ENCODE data around the gene XAF1.

XAF1 gene

GRCh38 chr17:6775871-6776405 lies 20.1 kb downstream of the XAF1 start, which contains the start of gene FBXO39:
Gene FBXO39, plus strand, starts transcription at chr17:6776215. Its CDS starts 3,654 bp downstream, at chr17:6779869.
- H3K4me3 Mint-ChIP-seq: no peak within 1 kb of the TSS
- DNase-seq: no peak
- peaks cover 3% of the 10 kb centered on the region for H3K4me1 Mint-ChIP-seq (ENCODE audit: low read depth)
- H3K36me3 Mint-ChIP-seq (ENCODE audit: low read depth): peaks cover 39% of the 10 kb centered on the region
- no peak within 1 kb of the TSS for H3K27ac Mint-ChIP-seq
- H3K9me3 Mint-ChIP-seq: peaks cover 24% of the 10 kb centered on the region
- peaks cover 64% of the 10 kb centered on the region for H3K27me3 Mint-ChIP-seq

GRCh38 chr17:6779411-6779810 lies 23.6 kb downstream of the XAF1 start:
- peaks cover 3% of the 10 kb centered on the region for H3K4me1 Mint-ChIP-seq (ENCODE audit: low read depth)
- H3K36me3 Mint-ChIP-seq (ENCODE audit: low read depth): peaks cover 4% of the 10 kb centered on the region
- H3K4me3 Mint-ChIP-seq: no peak overlapping the region
- peaks cover 25% of the 10 kb centered on the region for H3K9me3 Mint-ChIP-seq
- peaks cover 86% of the 10 kb centered on the region for H3K27me3 Mint-ChIP-seq
- DNase-seq: no peak
- H3K27ac Mint-ChIP-seq: no peak overlapping the region

GRCh38 chr17:6780001-6780400 lies 24.2 kb downstream of the XAF1 start:
- H3K9me3 Mint-ChIP-seq: peaks cover 24% of the 10 kb centered on the region
- peaks cover 3% of the 10 kb centered on the region for H3K4me1 Mint-ChIP-seq (ENCODE audit: low read depth)
- H3K27ac Mint-ChIP-seq: no peak overlapping the region
- no peak overlapping the region for H3K4me3 Mint-ChIP-seq
- peaks cover under 1% of the 10 kb centered on the region for H3K36me3 Mint-ChIP-seq (ENCODE audit: low read depth)
- DNase-seq: no peak
- H3K27me3 Mint-ChIP-seq: peaks cover 83% of the 10 kb centered on the region

- DNase-seq: no peak
- H3K27ac Mint-ChIP-seq: no peak overlapping the region
- H3K4me3 Mint-ChIP-seq: no peak overlapping the region
- peaks cover 3% of the 10 kb centered on the region for H3K4me1 Mint-ChIP-seq (ENCODE audit: low read depth)
- H3K9me3 Mint-ChIP-seq: peaks cover 24% of the 10 kb centered on the region
- peaks cover 83% of the 10 kb centered on the region for H3K27me3 Mint-ChIP-seq
- H3K36me3 Mint-ChIP-seq (ENCODE audit: low read depth): no peaks in the 10 kb centered on the region
Measured at GRCh38 chr17:6780886-6781285, 25.0 kb downstream of the XAF1 start.

GRCh38 chr17:6782244-6782643 lies 26.4 kb downstream of the XAF1 start:
- peaks cover 25% of the 10 kb centered on the region for H3K9me3 Mint-ChIP-seq
- H3K27me3 Mint-ChIP-seq: peaks cover 83% of the 10 kb centered on the region
- H3K4me1 Mint-ChIP-seq (ENCODE audit: low read depth): no peaks in the 10 kb centered on the region
- DNase-seq: no peak
- no peaks in the 10 kb centered on the region for H3K36me3 Mint-ChIP-seq (ENCODE audit: low read depth)
- H3K4me3 Mint-ChIP-seq: no peak overlapping the region
- H3K27ac Mint-ChIP-seq: no peak overlapping the region

- peaks cover 24% of the 10 kb centered on the region for H3K9me3 Mint-ChIP-seq
- H3K27me3 Mint-ChIP-seq: peaks cover 71% of the 10 kb centered on the region
- H3K4me1 Mint-ChIP-seq (ENCODE audit: low read depth): no peaks in the 10 kb centered on the region
- no peak for DNase-seq
- no peak overlapping the region for H3K27ac Mint-ChIP-seq
- no peaks in the 10 kb centered on the region for H3K36me3 Mint-ChIP-seq (ENCODE audit: low read depth)
- no peak overlapping the region for H3K4me3 Mint-ChIP-seq
Measured at GRCh38 chr17:6786618-6787017, 30.8 kb downstream of the XAF1 start.

GRCh38 chr17:6787081-6787693 lies 31.3 kb downstream of the XAF1 start:
- Mint-ChIP-seq H3K27me3 (peaks cover 68% of the 10 kb centered on the region), H3K9me3 (peaks cover 19% of the 10 kb centered on the region), H3K4me3 (no peak overlapping the region), H3K4me1 (ENCODE audit: low read depth) (no peaks in the 10 kb centered on the region), H3K36me3 (ENCODE audit: low read depth) (no peaks in the 10 kb centered on the region), H3K27ac (no peak overlapping the region)
- DNase-seq: no peak

- Mint-ChIP-seq H3K36me3 (ENCODE audit: low read depth) (no peaks in the 10 kb centered on the region), H3K27me3 (peaks cover 64% of the 10 kb centered on the region), H3K4me3 (no peak overlapping the region)
Measured at GRCh38 chr17:6789146-6789545, 33.3 kb downstream of the XAF1 start.

GRCh38 chr17:6793748-6794493 lies 38.1 kb downstream of the XAF1 start:
- Mint-ChIP-seq H3K27ac (no peak overlapping the region), H3K4me3 (no peak overlapping the region), H3K27me3 (peaks cover 30% of the 10 kb centered on the region), H3K9me3 (no peaks in the 10 kb centered on the region), H3K36me3 (ENCODE audit: low read depth) (no peaks in the 10 kb centered on the region), H3K4me1 (ENCODE audit: low read depth) (peaks cover 5% of the 10 kb centered on the region)
- DNase-seq: no peak

More at GRCh38 chr17:6789146-6789545, 33.3 kb downstream of the XAF1 start:
- Mint-ChIP-seq H3K4me1 (ENCODE audit: low read depth) (peaks cover 5% of the 10 kb centered on the region), H3K9me3 (peaks cover 9% of the 10 kb centered on the region), H3K27ac (no peak overlapping the region)
- DNase-seq: no peak

- no peak overlapping the region for H3K4me3 Mint-ChIP-seq
- H3K9me3 Mint-ChIP-seq: no peaks in the 10 kb centered on the region
- peaks cover 15% of the 10 kb centered on the region for H3K27me3 Mint-ChIP-seq
- no peaks in the 10 kb centered on the region for H3K36me3 Mint-ChIP-seq (ENCODE audit: low read depth)
- no peak for DNase-seq
- no peak overlapping the region for H3K27ac Mint-ChIP-seq
- peaks cover 5% of the 10 kb centered on the region for H3K4me1 Mint-ChIP-seq (ENCODE audit: low read depth)
Measured at GRCh38 chr17:6796017-6796886, 40.4 kb downstream of the XAF1 start.

- DNase-seq: no peak
- Mint-ChIP-seq H3K36me3 (ENCODE audit: low read depth) (no peaks in the 10 kb centered on the region), H3K27me3 (peaks cover 12% of the 10 kb centered on the region)
Measured at GRCh38 chr17:6796887-6797490, 41.1 kb downstream of the XAF1 start.

GRCh38 chr17:6797718-6798351 lies 42.0 kb downstream of the XAF1 start:
- H3K4me3 Mint-ChIP-seq: no peak overlapping the region
- no peak overlapping the region for H3K27ac Mint-ChIP-seq
- no peaks in the 10 kb centered on the region for H3K9me3 Mint-ChIP-seq
- H3K27me3 Mint-ChIP-seq: peaks cover 6% of the 10 kb centered on the region
- DNase-seq: no peak
- H3K36me3 Mint-ChIP-seq (ENCODE audit: low read depth): no peaks in the 10 kb centered on the region
- H3K4me1 Mint-ChIP-seq (ENCODE audit: low read depth): peaks cover 5% of the 10 kb centered on the region

More at GRCh38 chr17:6796887-6797490, 41.1 kb downstream of the XAF1 start:
- Mint-ChIP-seq H3K9me3 (no peaks in the 10 kb centered on the region), H3K4me1 (ENCODE audit: low read depth) (peaks cover 5% of the 10 kb centered on the region), H3K4me3 (no peak overlapping the region), H3K27ac (no peak overlapping the region)

- no peaks in the 10 kb centered on the region for H3K9me3 Mint-ChIP-seq
- no peaks in the 10 kb centered on the region for H3K36me3 Mint-ChIP-seq (ENCODE audit: low read depth)
- no peak overlapping the region for H3K4me3 Mint-ChIP-seq
- no peak for DNase-seq
- no peaks in the 10 kb centered on the region for H3K27me3 Mint-ChIP-seq
- no peak overlapping the region for H3K27ac Mint-ChIP-seq
- H3K4me1 Mint-ChIP-seq (ENCODE audit: low read depth): no peaks in the 10 kb centered on the region
Measured at GRCh38 chr17:6799738-6800137, 43.9 kb downstream of the XAF1 start.
